HG03565 (cell line): ENCODE data around the gene ADARB2.

ENCODE experiments used
- ATAC-seq: cut with Tn5 transposase; IDR thresholded peaks from one replicate; pipeline ENCODE4 v1.9.1; 2021; ENCODE audit warnings: mild to moderate bottlenecking, moderate library complexity; ENCODE audit not compliant: unreplicated experiment

The ADARB2 gene

GRCh38 chr10:1736144-1736971 is 967 bp downstream of the ADARB2 start:
- ATAC-seq: no peak

- no peak for ATAC-seq
Measured at GRCh38 chr10:1735562-1735961, 1.8 kb downstream of the ADARB2 start.

- ATAC-seq: no peak
Measured at GRCh38 chr10:1734288-1734687, 3.0 kb downstream of the ADARB2 start.

GRCh38 chr10:1733720-1734119 is 3.6 kb downstream of the ADARB2 start:
- ATAC-seq: no peak

- ATAC-seq: no peak
Measured at GRCh38 chr10:1732564-1732996, 4.7 kb downstream of the ADARB2 start.

GRCh38 chr10:1731592-1731991 is 5.7 kb downstream of the ADARB2 start:
- ATAC-seq: no peak

GRCh38 chr10:1729751-1730150 is 7.6 kb downstream of the ADARB2 start:
- no peak for ATAC-seq

- no peak for ATAC-seq
Measured at GRCh38 chr10:1726861-1727260, 10.5 kb downstream of the ADARB2 start.

GRCh38 chr10:1724921-1725488 is 12.3 kb downstream of the ADARB2 start:
- no peak for ATAC-seq

- ATAC-seq: no peak
Measured at GRCh38 chr10:1716839-1717238, 20.5 kb downstream of the ADARB2 start.

GRCh38 chr10:1715821-1716220 is 21.5 kb downstream of the ADARB2 start:
- peak; percentile 49 for ATAC-seq

GRCh38 chr10:1712944-1713671 is 24.2 kb downstream of the ADARB2 start:
- no peak for ATAC-seq

- no peak for ATAC-seq
Measured at GRCh38 chr10:1712314-1712713, 25.0 kb downstream of the ADARB2 start.

- no peak for ATAC-seq
Measured at GRCh38 chr10:1709161-1709560, 28.2 kb downstream of the ADARB2 start.

- no peak for ATAC-seq
Measured at GRCh38 chr10:1708746-1709145, 28.6 kb downstream of the ADARB2 start.

GRCh38 chr10:1706711-1707110 is 30.6 kb downstream of the ADARB2 start:
- ATAC-seq: no peak

GRCh38 chr10:1706256-1706655 is 31.1 kb downstream of the ADARB2 start:
- no peak for ATAC-seq

- no peak for ATAC-seq
Measured at GRCh38 chr10:1698185-1698584, 39.1 kb downstream of the ADARB2 start.

- ATAC-seq: no peak
Measured at GRCh38 chr10:1696106-1696505, 41.2 kb downstream of the ADARB2 start.

GRCh38 chr10:1690086-1690485 is 47.2 kb downstream of the ADARB2 start:
- no peak for ATAC-seq

- ATAC-seq: no peak
Measured at GRCh38 chr10:1688531-1688930, 48.8 kb downstream of the ADARB2 start.

GRCh38 chr10:1687623-1688150 is 49.6 kb downstream of the ADARB2 start:
- ATAC-seq: no peak
